GM21367 (cell line): ENCODE results near the gene ATL1.
"Not testable (repeated sequence)": the region's sequence is repeated elsewhere in the genome, so short reads cannot be mapped to it uniquely, and the experiment has no call there.

ENCODE experiments used
- ATAC-seq: cut with Tn5 transposase; IDR thresholded peaks from one replicate; pipeline ENCODE4 v1.9.1; 2021; ENCODE audit not compliant: unreplicated experiment

The ATL1 gene

GRCh38 chr14:50534416-50534815, 25.5 kb upstream of the ATL1 start:
- no peak for ATAC-seq

GRCh38 chr14:50534997-50535396, 24.9 kb upstream of the ATL1 start:
- no peak for ATAC-seq

- ATAC-seq: not testable (repeated sequence)
Observed at GRCh38 chr14:50538034-50538433, 21.9 kb upstream of the ATL1 start.

GRCh38 chr14:50539051-50539450, 20.9 kb upstream of the ATL1 start:
- no peak for ATAC-seq

- ATAC-seq: no peak
Observed at GRCh38 chr14:50541159-50541567, 18.8 kb upstream of the ATL1 start.

- no peak for ATAC-seq
Observed at GRCh38 chr14:50542941-50543418, 17.0 kb upstream of the ATL1 start.

GRCh38 chr14:50544911-50545310, 15.0 kb upstream of the ATL1 start:
- no peak for ATAC-seq

GRCh38 chr14:50545618-50546017, 14.3 kb upstream of the ATL1 start:
- ATAC-seq: no peak

GRCh38 chr14:50550294-50550693, 9.7 kb upstream of the ATL1 start:
- ATAC-seq: no peak

GRCh38 chr14:50551877-50552276, 8.1 kb upstream of the ATL1 start:
- no peak for ATAC-seq

- ATAC-seq: not testable (repeated sequence)
Observed at GRCh38 chr14:50552796-50553195, 7.1 kb upstream of the ATL1 start.

- no peak for ATAC-seq
Observed at GRCh38 chr14:50560931-50561285, 963 bp downstream of the ATL1 start.

- ATAC-seq: no peak
Observed at GRCh38 chr14:50562841-50563240, 2.9 kb downstream of the ATL1 start.

GRCh38 chr14:50569714-50570274, 9.8 kb downstream of the ATL1 start:
- no peak for ATAC-seq

- no peak for ATAC-seq
Observed at GRCh38 chr14:50573862-50574261, 13.9 kb downstream of the ATL1 start.

GRCh38 chr14:50575769-50576168, 15.8 kb downstream of the ATL1 start:
- no peak for ATAC-seq

- no peak for ATAC-seq
Observed at GRCh38 chr14:50577982-50578381, 18.0 kb downstream of the ATL1 start.

- no peak for ATAC-seq
Observed at GRCh38 chr14:50578433-50578832, 18.5 kb downstream of the ATL1 start.

- no peak for ATAC-seq
Observed at GRCh38 chr14:50590464-50590863, 30.5 kb downstream of the ATL1 start.

- no peak for ATAC-seq
Observed at GRCh38 chr14:50594577-50595316, 34.8 kb downstream of the ATL1 start.

GRCh38 chr14:50598765-50599164, 38.8 kb downstream of the ATL1 start:
- ATAC-seq: no peak

GRCh38 chr14:50599700-50600444, 39.9 kb downstream of the ATL1 start:
- ATAC-seq: no peak
